Keratinocyte (primary cell): ENCODE results near the gene C3orf20. TPM values are rescaled to one million over a fixed set of nuclear protein-coding genes. Genes with fewer than 3 reads are reported as not detected.

ENCODE experiments used
- DNase-seq: peaks from one replicate; pipeline ENCODE4 v3.0.0-alpha.2; 2011; ENCODE audit warnings: low read depth, missing footprints, low spot score
- FAIRE-seq: peaks from 2 replicates; lab custom pipeline; 2011; peaks lifted over from hg19 to GRCh38; lab: Jason Lieb, UNC
- H2AFZ ChIP-seq: 2 replicates; pipeline ENCODE4 v1.6.0; 2012; ENCODE audit warnings: low read length, control low read depth, inconsistent platforms; ENCODE audit not compliant: control insufficient read depth
- H3K27ac ChIP-seq: 2 replicates; pipeline ENCODE4 v1.5.1; 2011; ENCODE audit warnings: low read length; ENCODE audit not compliant: control insufficient read depth, insufficient read depth
- H3K27me3 ChIP-seq: 3 replicates; pipeline ENCODE4 v1.6.0; 2011; ENCODE audit warnings: low read length; ENCODE audit not compliant: control insufficient read depth, insufficient read depth; ENCODE audit errors: extremely low read depth
- H3K36me3 ChIP-seq, 2 experiments: 2 replicates in 1 of 2; 3 replicates in 1 of 2; pipeline ENCODE4 v1.5.1; 2011; ENCODE audit warnings: low read length in 2 of 2, mild to moderate bottlenecking in 1 of 2; ENCODE audit not compliant: control insufficient read depth in 2 of 2, insufficient read depth in 2 of 2; ENCODE audit errors: extremely low read depth in 1 of 2
- H3K4me1 ChIP-seq: 3 replicates; pipeline ENCODE4 v1.5.1; 2011; ENCODE audit warnings: low read length; ENCODE audit not compliant: control insufficient read depth, insufficient read depth; ENCODE audit errors: extremely low read depth
- H3K4me2 ChIP-seq: 3 replicates; pipeline ENCODE4 v1.6.0; 2011; ENCODE audit warnings: low read depth, low read length; ENCODE audit not compliant: control insufficient read depth, insufficient read depth; ENCODE audit errors: extremely low read depth
- H3K4me3 ChIP-seq, 3 experiments: fragments of 200-600 bp in 1 of 3; sonication (generic) in 1 of 3; 2 replicates in 2 of 3; 3 replicates in 1 of 3; pipeline ENCODE4 v1.5.1; 2011 to 2016; ENCODE audit warnings: low read length in 3 of 3, mild to moderate bottlenecking in 3 of 3, control low read depth in 2 of 3, inconsistent platforms in 1 of 3, low read depth in 1 of 3, mixed read lengths in 1 of 3, mixed run types in 1 of 3, moderate library complexity in 1 of 3; ENCODE audit not compliant: control insufficient read depth in 2 of 3, insufficient read depth in 2 of 3; ENCODE audit errors: extremely low read depth in 1 of 3
- H3K79me2 ChIP-seq: 2 replicates; pipeline ENCODE4 v1.6.0; 2012; ENCODE audit warnings: low read length; ENCODE audit not compliant: control insufficient read depth, insufficient read depth
- H3K9ac ChIP-seq: 3 replicates; pipeline ENCODE4 v1.6.0; 2011; ENCODE audit warnings: low read length; ENCODE audit not compliant: control insufficient read depth, insufficient read depth; ENCODE audit errors: extremely low read depth
- H3K9me1 ChIP-seq: 3 replicates; pipeline ENCODE4 v1.6.0; 2011; ENCODE audit warnings: low read length; ENCODE audit not compliant: control insufficient read depth, insufficient read depth; ENCODE audit errors: extremely low read depth
- H3K9me3 ChIP-seq: 2 replicates; pipeline ENCODE4 v1.5.1; 2012; ENCODE audit warnings: low read depth, low read length; ENCODE audit not compliant: control insufficient read depth
- H4K20me1 ChIP-seq: 3 replicates; pipeline ENCODE4 v1.6.0; 2011; ENCODE audit warnings: low read length; ENCODE audit not compliant: control insufficient read depth, insufficient read depth; ENCODE audit errors: extremely low read depth
- EZH2 ChIP-seq: IDR thresholded peaks from one replicate; pipeline ENCODE4 v1.6.1; 2012; ENCODE audit warnings: inconsistent platforms, mild to moderate bottlenecking, low read length, moderate library complexity
- dilution Hi-C: fragments of 300-500 bp; cut with MboI; formaldehyde crosslinking; loops from one replicate; pipeline ENCODE4 v1.7.0; 2020; ENCODE audit warnings: low sequenced_read_pairs; ENCODE audit not compliant: extremely low pct_ligation_motif_present
- polyA plus RNA-seq, 5 experiments: library from polyadenylated mRNA; depleted of rRNA in 3 of 5; stranded (reverse) in 3 of 5; stranded (forward) in 1 of 5; unstranded in 1 of 5; fragments of >200 nt; gene quantifications; 1 replicate in 1 of 5; 2 replicates in 3 of 5; 3 replicates in 1 of 5; pipeline versions ENCODE4 v1.2.1 to v1.2.3, GENCODE V29; 2011 to 2012; ENCODE audit warnings: missing spikeins in 2 of 5, low read depth in 1 of 5, low replicate concordance in 1 of 5
- TF ChIP-seq, protein P1 (sequence below), 3 experiments: IDR thresholded peaks in 1 of 3; conservative IDR thresholded peaks in 1 of 3; optimal IDR thresholded peaks in 1 of 3; 2 replicates in 2 of 3; 3 replicates in 1 of 3; pipeline versions ENCODE3 to v1.5.1; 2011; ENCODE audit warnings: low read length in 3 of 3, mild to moderate bottlenecking in 3 of 3, moderate library complexity in 2 of 3, control low read depth in 1 of 3, inconsistent platforms in 1 of 3; ENCODE audit not compliant: insufficient read depth in 2 of 3; ENCODE audit errors: extremely low read depth in 1 of 3

Gene C3orf20
- polyA plus RNA-seq, 1 donor (not counting 4 experiments of a cell fraction or from before 2014, with no cell fraction given), result not detected

DNA sequence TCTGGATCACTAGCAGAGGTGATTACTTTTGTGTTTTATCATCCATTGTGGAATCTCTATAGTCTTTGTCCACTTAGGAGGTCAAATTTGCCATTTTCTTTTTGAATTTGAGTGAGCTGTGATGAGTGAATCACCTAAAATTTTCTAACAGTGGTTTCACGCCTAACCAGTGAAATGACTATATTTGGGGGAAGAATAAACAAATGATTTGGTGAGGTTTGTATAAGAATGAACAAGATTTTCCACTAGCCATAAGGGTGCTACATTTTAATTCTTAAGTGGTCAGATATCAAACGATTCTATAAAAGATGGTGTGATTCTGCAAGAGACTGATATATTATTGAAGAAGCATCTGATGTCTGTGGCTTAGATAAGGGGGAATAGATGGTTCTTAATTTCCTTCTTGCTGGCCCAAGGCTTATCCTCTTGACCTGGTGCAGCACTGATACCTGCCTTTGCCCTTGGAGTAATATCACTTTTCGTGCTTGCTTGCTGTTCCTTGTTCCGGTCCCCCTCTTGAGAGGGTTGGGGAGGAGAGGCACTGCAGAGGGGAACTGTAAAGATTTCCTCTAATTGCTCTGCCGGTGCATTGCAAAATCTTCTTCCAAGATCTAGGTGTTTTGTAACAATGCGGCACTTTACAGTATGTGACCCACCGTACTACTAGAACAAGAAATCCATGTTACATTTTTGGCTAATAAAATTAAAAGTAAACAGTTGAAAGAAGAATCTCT lies 14.5 kb downstream of the C3orf20 start:
- FAIRE-seq, result no peak
- DNase-seq, result no peak
- Histone ChIP-seq H3K9me3 (no peaks in the 10 kb centered on the region), H3K9me1 (no peaks in the 10 kb centered on the region), H3K27ac (no peak overlapping the region), H2AFZ (no peak overlapping the region), H3K9ac (no peak overlapping the region), H3K4me1 (no peaks in the 10 kb centered on the region), H3K4me3 (no peak overlapping the region), H3K36me3 (no peaks in the 10 kb centered on the region), H3K79me2 (no peaks in the 10 kb centered on the region), H3K4me2 (no peak overlapping the region), H3K27me3 (peaks cover 2% of the 10 kb centered on the region), H4K20me1 (no peaks in the 10 kb centered on the region)
- TF ChIP-seq, protein P1, sequence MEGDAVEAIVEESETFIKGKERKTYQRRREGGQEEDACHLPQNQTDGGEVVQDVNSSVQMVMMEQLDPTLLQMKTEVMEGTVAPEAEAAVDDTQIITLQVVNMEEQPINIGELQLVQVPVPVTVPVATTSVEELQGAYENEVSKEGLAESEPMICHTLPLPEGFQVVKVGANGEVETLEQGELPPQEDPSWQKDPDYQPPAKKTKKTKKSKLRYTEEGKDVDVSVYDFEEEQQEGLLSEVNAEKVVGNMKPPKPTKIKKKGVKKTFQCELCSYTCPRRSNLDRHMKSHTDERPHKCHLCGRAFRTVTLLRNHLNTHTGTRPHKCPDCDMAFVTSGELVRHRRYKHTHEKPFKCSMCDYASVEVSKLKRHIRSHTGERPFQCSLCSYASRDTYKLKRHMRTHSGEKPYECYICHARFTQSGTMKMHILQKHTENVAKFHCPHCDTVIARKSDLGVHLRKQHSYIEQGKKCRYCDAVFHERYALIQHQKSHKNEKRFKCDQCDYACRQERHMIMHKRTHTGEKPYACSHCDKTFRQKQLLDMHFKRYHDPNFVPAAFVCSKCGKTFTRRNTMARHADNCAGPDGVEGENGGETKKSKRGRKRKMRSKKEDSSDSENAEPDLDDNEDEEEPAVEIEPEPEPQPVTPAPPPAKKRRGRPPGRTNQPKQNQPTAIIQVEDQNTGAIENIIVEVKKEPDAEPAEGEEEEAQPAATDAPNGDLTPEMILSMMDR (optimal IDR thresholded peaks at IDR 0.05 in 1 of 3, IDR thresholded peaks at IDR 0.05 in 1 of 3, conservative IDR thresholded peaks at IDR 0.05 in 1 of 3; ENCODE audit: extremely low read depth in 1 of 3, insufficient read depth in 2 of 3, low read length in 3 of 3), result no peak
- TF ChIP-seq EZH2, result no peak
- dilution Hi-C loops, result no loop called here

DNA sequence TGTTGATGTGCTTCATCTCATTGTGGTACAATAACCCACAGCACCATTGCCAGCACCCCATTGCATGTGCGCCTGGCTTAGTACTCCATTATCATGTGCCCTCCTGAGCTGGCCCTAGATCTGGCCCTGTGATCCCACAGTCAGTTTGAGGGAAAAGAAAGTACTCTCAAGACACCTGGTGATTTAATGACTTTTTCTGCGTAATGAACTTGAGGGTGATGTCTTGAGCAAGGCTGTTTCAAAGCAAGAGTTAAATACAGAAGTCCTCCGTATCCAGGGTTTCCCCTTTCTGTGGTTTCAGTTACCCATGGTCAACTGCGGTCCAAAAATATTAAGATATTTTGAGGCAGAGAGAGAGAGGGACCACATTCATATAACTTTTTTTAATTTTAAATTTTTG lies 16.3 kb downstream of the C3orf20 start:
- no peak overlapping the region for H3K4me2 ChIP-seq
- H3K4me3 ChIP-seq, result no peak overlapping the region
- H3K27me3 ChIP-seq, result peaks cover 2% of the 10 kb centered on the region
- no peaks in the 10 kb centered on the region for H3K4me1 ChIP-seq
- H3K36me3 ChIP-seq, result no peaks in the 10 kb centered on the region
- DNase-seq, result no peak
- no peak overlapping the region for H2AFZ ChIP-seq
- H3K27ac ChIP-seq, result no peak overlapping the region
- H3K79me2 ChIP-seq, result no peaks in the 10 kb centered on the region
- TF ChIP-seq EZH2, result no peak
- TF ChIP-seq, protein P1 (optimal IDR thresholded peaks at IDR 0.05 in 1 of 3, IDR thresholded peaks at IDR 0.05 in 1 of 3, conservative IDR thresholded peaks at IDR 0.05 in 1 of 3; ENCODE audit: extremely low read depth in 1 of 3, insufficient read depth in 2 of 3, low read length in 3 of 3), result no peak
- H4K20me1 ChIP-seq, result no peaks in the 10 kb centered on the region
- FAIRE-seq, result no peak
- dilution Hi-C loops, result no loop called here
- no peaks in the 10 kb centered on the region for H3K9me1 ChIP-seq
- H3K9ac ChIP-seq, result no peak overlapping the region
- H3K9me3 ChIP-seq, result no peaks in the 10 kb centered on the region
